Measurements from ENCODE around the gene CEP89.
"Not testable (repeated sequence)": the region's sequence is repeated elsewhere in the genome, so short reads cannot be mapped to it uniquely, and the experiment has no call there.

CEP89 gene

GRCh38 chr19:32977280-32977679 lies 5.5 kb upstream of the CEP89 start:
- TF ChIP-seq CTCF (IDR thresholded peaks at IDR 0.05; ENCODE audit: unreplicated experiment in 3 of 3), result no peak
- Mint-ChIP-seq H3K36me3 (ENCODE audit: low read depth) (peaks cover 20% of the 10 kb centered on the region), H3K27me3 (ENCODE audit: low read depth) (no peaks in the 10 kb centered on the region), H3K27ac (no peak overlapping the region), H3K4me3 (no peak overlapping the region), H3K4me1 (no peaks in the 10 kb centered on the region), H3K9me3 (no peaks in the 10 kb centered on the region)

- peaks cover 23% of the 10 kb centered on the region for H3K36me3 Mint-ChIP-seq (ENCODE audit: low read depth)
- peak; percentile 51 to 71 (median 62) for TF ChIP-seq CTCF (IDR thresholded peaks at IDR 0.05; ENCODE audit: unreplicated experiment in 3 of 3)
- peaks cover 7% of the 10 kb centered on the region for H3K4me1 Mint-ChIP-seq
- H3K9me3 Mint-ChIP-seq, result no peaks in the 10 kb centered on the region
- peak overlapping the region in 1 of 3 experiments; percentile 38 for H3K4me3 Mint-ChIP-seq
- no peaks in the 10 kb centered on the region for H3K27me3 Mint-ChIP-seq (ENCODE audit: low read depth)
- H3K27ac Mint-ChIP-seq, result peak overlapping the region in 1 of 3 experiments; percentile 0
These were observed 4.6 kb upstream of the CEP89 start for GRCh38 chr19:32976223-32976805.

- Mint-ChIP-seq H3K27ac (peak overlapping the region; percentile 59 to 87 (median 60)), H3K4me1 (peaks cover 11% of the 10 kb centered on the region)
- no peak for TF ChIP-seq CTCF (IDR thresholded peaks at IDR 0.05; ENCODE audit: unreplicated experiment in 3 of 3)
These were observed 654 bp downstream of the CEP89 start for GRCh38 chr19:32971012-32971595.

GRCh38 chr19:32969549-32969948 lies 2.2 kb downstream of the CEP89 start:
- Mint-ChIP-seq H3K27me3 (ENCODE audit: low read depth) (no peaks in the 10 kb centered on the region), H3K4me3 (peak overlapping the region; percentile 65 to 75 (median 69)), H3K27ac (no peak overlapping the region), H3K36me3 (ENCODE audit: low read depth) (peaks cover 25% of the 10 kb centered on the region), H3K4me1 (peaks cover 11% of the 10 kb centered on the region), H3K9me3 (no peaks in the 10 kb centered on the region)
- TF ChIP-seq CTCF (IDR thresholded peaks at IDR 0.05; ENCODE audit: unreplicated experiment in 3 of 3), result no peak

More at GRCh38 chr19:32971012-32971595, 654 bp downstream of the CEP89 start:
- Mint-ChIP-seq H3K4me3 (peak overlapping the region; percentile 99 to 100 (median 99)), H3K9me3 (no peaks in the 10 kb centered on the region), H3K27me3 (ENCODE audit: low read depth) (no peaks in the 10 kb centered on the region), H3K36me3 (ENCODE audit: low read depth) (peaks cover 29% of the 10 kb centered on the region)

- Mint-ChIP-seq H3K4me1 (peaks cover 7% of the 10 kb centered on the region), H3K27me3 (ENCODE audit: low read depth) (no peaks in the 10 kb centered on the region), H3K4me3 (no peak overlapping the region), H3K36me3 (ENCODE audit: low read depth) (peaks cover 47% of the 10 kb centered on the region), H3K27ac (no peak overlapping the region), H3K9me3 (no peaks in the 10 kb centered on the region)
- no peak for TF ChIP-seq CTCF (IDR thresholded peaks at IDR 0.05; ENCODE audit: unreplicated experiment in 3 of 3)
These were observed 5.0 kb downstream of the CEP89 start for GRCh38 chr19:32966750-32967149.

- H3K4me3 Mint-ChIP-seq, result no peak overlapping the region
- TF ChIP-seq CTCF (IDR thresholded peaks at IDR 0.05; ENCODE audit: unreplicated experiment in 3 of 3), result no peak
- H3K27ac Mint-ChIP-seq, result no peak overlapping the region
- peaks cover 3% of the 10 kb centered on the region for H3K27me3 Mint-ChIP-seq (ENCODE audit: low read depth)
- no peaks in the 10 kb centered on the region for H3K4me1 Mint-ChIP-seq
- H3K9me3 Mint-ChIP-seq, result no peaks in the 10 kb centered on the region
- H3K36me3 Mint-ChIP-seq (ENCODE audit: low read depth), result peaks cover 68% of the 10 kb centered on the region
These were observed 26.5 kb downstream of the CEP89 start for GRCh38 chr19:32945260-32945659.

GRCh38 chr19:32941273-32941672 lies 30.5 kb downstream of the CEP89 start:
- not testable (repeated sequence) for H3K4me3 Mint-ChIP-seq; H3K4me1 Mint-ChIP-seq; H3K27ac Mint-ChIP-seq; H3K27me3 Mint-ChIP-seq (ENCODE audit: low read depth); H3K9me3 Mint-ChIP-seq
- H3K36me3 Mint-ChIP-seq (ENCODE audit: low read depth), result peaks cover 56% of the 10 kb centered on the region
